ENCODE measurements around the gene WIPF3. TPM values are rescaled to one million over a fixed set of nuclear protein-coding genes. Genes with fewer than 3 reads are reported as not detected.

The WIPF3 gene
- total RNA-seq, 2 donors from 2014 or later, result 5.2 to 7.2 TPM

DNA sequence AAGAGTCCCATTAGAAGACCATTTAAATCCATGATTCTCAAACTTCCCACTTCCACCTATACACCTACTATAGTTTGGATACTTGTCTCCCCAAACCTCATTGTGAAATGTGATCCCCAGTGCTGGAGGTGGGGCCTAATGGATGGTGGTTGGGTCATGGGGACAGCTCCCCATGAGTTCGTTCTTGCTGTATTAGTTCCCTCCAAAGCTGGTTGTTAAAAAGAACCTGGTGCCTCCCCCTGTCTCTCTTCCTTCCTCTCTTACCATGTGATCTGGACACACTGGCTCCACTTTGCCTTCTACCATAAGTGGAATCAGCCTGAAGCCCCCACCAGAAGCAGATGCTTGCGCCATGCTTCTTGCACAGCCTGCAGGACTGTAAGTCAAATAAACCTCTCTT, 53.9 kb downstream of the WIPF3 start:
- DNase-seq, result no peak
- no peaks in the 10 kb centered on the region for H3K9me3 Mint-ChIP-seq
- no peak overlapping the region for H3K9ac ChIP-seq (ENCODE audit: extremely low read depth, low read length, poor library complexity, severe bottlenecking)
- WGBS, 2 experiments (ENCODE audit: insufficient coverage in 1 of 2, insufficient read length in 1 of 2), result 89 to 100% methylated on average over 1 to 2 of the region's 2 CpGs
- H3K4me3 ChIP-seq (ENCODE audit: low read length), result no peak overlapping the region
- H3K4me1 ChIP-seq (ENCODE audit: control insufficient read depth, insufficient read depth, low read length), result no peaks in the 10 kb centered on the region
- H3K36me3 Mint-ChIP-seq (ENCODE audit: low read depth), result no peaks in the 10 kb centered on the region
- H3K27me3 ChIP-seq (ENCODE audit: control insufficient read depth, insufficient read depth, low read length, poor library complexity, severe bottlenecking), result no peaks in the 10 kb centered on the region
- H3K9me3 ChIP-seq (ENCODE audit: control insufficient read depth, low read length), result no peaks in the 10 kb centered on the region
- H3K27me3 Mint-ChIP-seq (ENCODE audit: insufficient read depth), result no peaks in the 10 kb centered on the region
- no peak overlapping the region for H3K27ac Mint-ChIP-seq
- H3K27ac ChIP-seq (ENCODE audit: low read depth, low read length), result no peak overlapping the region
- no peak for TF ChIP-seq CTCF (conservative IDR thresholded peaks at IDR 0.05)
- H3K36me3 ChIP-seq (ENCODE audit: control insufficient read depth, insufficient read depth, low read length), result no peaks in the 10 kb centered on the region
- H3K4me3 Mint-ChIP-seq, result no peak overlapping the region
- H3K4me1 Mint-ChIP-seq, result peaks cover 12% of the 10 kb centered on the region

GRCh38 chr7:29861884-29862283, 55.6 kb downstream of the WIPF3 start:
- H3K4me3 Mint-ChIP-seq, result no peak overlapping the region
- no peak for DNase-seq
- H3K36me3 ChIP-seq (ENCODE audit: control insufficient read depth, insufficient read depth, low read length), result no peaks in the 10 kb centered on the region
- H3K27ac ChIP-seq (ENCODE audit: low read depth, low read length), result no peak overlapping the region
- H3K4me1 Mint-ChIP-seq, result peaks cover 8% of the 10 kb centered on the region
- H3K27me3 Mint-ChIP-seq (ENCODE audit: insufficient read depth), result no peaks in the 10 kb centered on the region
- no peak overlapping the region for H3K4me3 ChIP-seq (ENCODE audit: low read length)
- no peak overlapping the region for H3K27ac Mint-ChIP-seq
- H3K4me1 ChIP-seq (ENCODE audit: control insufficient read depth, insufficient read depth, low read length), result no peaks in the 10 kb centered on the region
- TF ChIP-seq CTCF (conservative IDR thresholded peaks at IDR 0.05), result no peak
- no peaks in the 10 kb centered on the region for H3K36me3 Mint-ChIP-seq (ENCODE audit: low read depth)
- no peaks in the 10 kb centered on the region for H3K9me3 Mint-ChIP-seq
- no peaks in the 10 kb centered on the region for H3K27me3 ChIP-seq (ENCODE audit: control insufficient read depth, insufficient read depth, low read length, poor library complexity, severe bottlenecking)
- H3K9me3 ChIP-seq (ENCODE audit: control insufficient read depth, low read length), result no peaks in the 10 kb centered on the region
- H3K9ac ChIP-seq (ENCODE audit: extremely low read depth, low read length, poor library complexity, severe bottlenecking), result no peak overlapping the region
- WGBS, 2 experiments (ENCODE audit: insufficient coverage in 1 of 2, insufficient read length in 1 of 2), result 89 to 100% methylated on average over 1 to 3 of the region's 3 CpGs

DNA sequence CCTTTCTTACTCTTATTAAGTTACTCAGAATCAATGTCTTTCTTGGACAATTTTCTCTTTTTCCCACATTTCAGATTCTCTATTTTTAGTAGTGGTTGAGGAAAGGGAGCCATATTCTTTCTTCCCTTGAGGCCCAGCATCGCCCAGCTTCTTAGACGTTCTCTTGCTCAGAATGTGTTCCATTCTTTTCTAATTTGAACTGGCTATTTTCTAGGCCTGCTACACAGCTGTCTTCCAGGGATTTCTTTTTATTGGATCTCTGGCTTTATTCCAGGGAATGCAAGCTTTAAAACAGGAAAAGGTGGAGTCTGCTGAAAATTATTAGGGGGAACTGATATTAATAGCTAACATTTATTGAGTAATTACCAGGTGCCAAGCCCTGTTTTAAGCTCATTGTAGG, 58.3 kb downstream of the WIPF3 start:
- H3K27ac Mint-ChIP-seq, result no peak overlapping the region
- no peak overlapping the region for H3K4me3 Mint-ChIP-seq
- H3K27me3 Mint-ChIP-seq (ENCODE audit: insufficient read depth), result no peaks in the 10 kb centered on the region
- Histone ChIP-seq H3K27me3 (ENCODE audit: control insufficient read depth, insufficient read depth, low read length, poor library complexity, severe bottlenecking) (no peaks in the 10 kb centered on the region), H3K9ac (ENCODE audit: extremely low read depth, low read length, poor library complexity, severe bottlenecking) (no peak overlapping the region), H3K4me3 (ENCODE audit: low read length) (no peak overlapping the region), H3K36me3 (ENCODE audit: control insufficient read depth, insufficient read depth, low read length) (no peaks in the 10 kb centered on the region), H3K4me1 (ENCODE audit: control insufficient read depth, insufficient read depth, low read length) (no peaks in the 10 kb centered on the region), H3K9me3 (ENCODE audit: control insufficient read depth, low read length) (no peaks in the 10 kb centered on the region), H3K27ac (ENCODE audit: low read depth, low read length) (no peak overlapping the region)
- 80 to 81% methylated on average over 2 of the region's 2 CpGs for WGBS, 2 experiments (ENCODE audit: insufficient coverage in 1 of 2, insufficient read length in 1 of 2)
- TF ChIP-seq CTCF (conservative IDR thresholded peaks at IDR 0.05), result no peak
- no peaks in the 10 kb centered on the region for H3K36me3 Mint-ChIP-seq (ENCODE audit: low read depth)
- peaks cover 5% of the 10 kb centered on the region for H3K4me1 Mint-ChIP-seq
- DNase-seq, result no peak
- no peaks in the 10 kb centered on the region for H3K9me3 Mint-ChIP-seq

Measured in endodermal cell (in vitro differentiated cells).